OCI-LY3 (cell line): ENCODE data around the gene LENEP.

ENCODE experiments used
- H2AFZ ChIP-seq: fragments of 200-600, 300-600 bp; shearing (Covaris generic); 2 replicates; pipeline ENCODE4 v1.6.0; 2014; ENCODE audit warnings: antibody characterized with exemption, low read depth, low read length
- H3K27ac ChIP-seq: fragments of 200-600, 300-600 bp; sonication (generic); 2 replicates; pipeline ENCODE4 v1.5.1; 2014; ENCODE audit warnings: mild to moderate bottlenecking, low read length, moderate library complexity, mixed read lengths
- H3K27me3 ChIP-seq: fragments of 200-600, 300-600 bp; sonication (generic); 2 replicates; pipeline ENCODE4 v1.6.1; 2014; ENCODE audit warnings: low read depth, low read length, mixed read lengths
- H3K36me3 ChIP-seq: fragments of 200-600, 300-600 bp; sonication (generic); replicated peaks from 2 replicates; pipeline ENCODE3; 2014; ENCODE audit warnings: low read depth, low read length, mixed read lengths
- H3K4me1 ChIP-seq: fragments of 300-600, 200-600 bp; sonication (generic); 2 replicates; pipeline ENCODE4 v1.6.1; 2014; ENCODE audit warnings: low read length, mixed read lengths
- H3K4me2 ChIP-seq: fragments of 200-600, 300-600 bp; sonication (generic); 2 replicates; pipeline ENCODE4 v1.6.1; 2014; ENCODE audit warnings: low read length, mixed read lengths
- H3K4me3 ChIP-seq: fragments of 300-600, 200-600 bp; sonication (generic); 2 replicates; pipeline ENCODE4 v1.5.1; 2014; ENCODE audit warnings: antibody characterized with exemption, mild to moderate bottlenecking, low read length, moderate library complexity
- H3K79me2 ChIP-seq: fragments of 300-600, 200-600 bp; shearing (Covaris generic); 2 replicates; pipeline ENCODE4 v1.6.1; 2014; ENCODE audit warnings: mild to moderate bottlenecking, low read length, mixed read lengths
- H3K9ac ChIP-seq: fragments of 300-600, 200-600 bp; shearing (Covaris generic); 2 replicates; pipeline ENCODE4 v1.6.0; 2014; ENCODE audit warnings: mild to moderate bottlenecking, low read length, moderate library complexity
- H3K9me3 ChIP-seq: fragments of 200-600, 300-600 bp; shearing (Covaris generic); 2 replicates; pipeline ENCODE4 v1.6.1; 2014; ENCODE audit warnings: low read length, mixed read lengths; ENCODE audit not compliant: insufficient read depth
- H4K20me1 ChIP-seq: fragments of 200-600, 300-600 bp; sonication (generic); 2 replicates; pipeline ENCODE4 v1.6.1; 2016; ENCODE audit warnings: low read length, mixed read lengths; ENCODE audit not compliant: insufficient read depth
- CTCF ChIP-seq: fragments of 200-600, 300-600 bp; sonication (generic); IDR thresholded peaks from 2 replicates; pipeline ENCODE4 v1.5.1; 2014; ENCODE audit warnings: antibody characterized with exemption, low read length, low read depth
- EZH2phosphoT487 ChIP-seq: fragments of 200-600 bp; shearing (Covaris generic); IDR thresholded peaks from 2 replicates; pipeline ENCODE4 v1.6.1; 2018; ENCODE audit warnings: antibody characterized with exemption, mixed run types, low read depth

LENEP gene

GRCh38 chr1:154993572-154994268, at the start of gene LENEP:
Gene LENEP, plus strand, starts transcription at chr1:154993586. Its CDS starts 22 bp downstream, at chr1:154993608.
- no peaks in the 10 kb centered on the region for H3K79me2 ChIP-seq
- no peak within 1 kb of the TSS for H3K27ac ChIP-seq
- no peak within 1 kb of the TSS for H2AFZ ChIP-seq
- H4K20me1 ChIP-seq: no peaks in the 10 kb centered on the region
- no peak within 1 kb of the TSS for H3K4me2 ChIP-seq
- TF ChIP-seq EZH2phosphoT487 (no peak), CTCF (no peak)
- peaks cover 22% of the 10 kb centered on the region for H3K4me1 ChIP-seq
- peaks cover 13% of the 10 kb centered on the region for H3K36me3 ChIP-seq
- no peaks in the 10 kb centered on the region for H3K9me3 ChIP-seq
- H3K9ac ChIP-seq: no peak within 1 kb of the TSS
- no peaks in the 10 kb centered on the region for H3K27me3 ChIP-seq
- H3K4me3 ChIP-seq: no peak within 1 kb of the TSS

- no peak for TF ChIP-seq EZH2phosphoT487
- peak; percentile 97 for TF ChIP-seq CTCF
- no peaks in the 10 kb centered on the region for H3K36me3 ChIP-seq
- H3K27me3 ChIP-seq: no peaks in the 10 kb centered on the region
- H3K79me2 ChIP-seq: no peaks in the 10 kb centered on the region
- peak overlapping the region; percentile 85 for H3K4me2 ChIP-seq
- peak overlapping the region; percentile 88 for H3K27ac ChIP-seq
- H4K20me1 ChIP-seq: no peaks in the 10 kb centered on the region
- H3K4me3 ChIP-seq: peak overlapping the region; percentile 36
- peak overlapping the region; percentile 29; the same call in 1 of the 2 replicates for H3K9ac ChIP-seq
- no peak overlapping the region for H2AFZ ChIP-seq
- H3K9me3 ChIP-seq: no peaks in the 10 kb centered on the region
- peaks cover 54% of the 10 kb centered on the region for H3K4me1 ChIP-seq
These were observed 49.6 kb upstream of the LENEP start for GRCh38 chr1:154943649-154944400.

- Histone ChIP-seq H3K79me2 (no peaks in the 10 kb centered on the region), H3K9ac (no peak overlapping the region), H3K9me3 (no peaks in the 10 kb centered on the region), H3K27ac (no peak overlapping the region), H3K4me2 (peak overlapping the region; percentile 85), H3K36me3 (no peaks in the 10 kb centered on the region), H4K20me1 (no peaks in the 10 kb centered on the region), H3K4me3 (no peak overlapping the region), H3K27me3 (no peaks in the 10 kb centered on the region), H3K4me1 (peaks cover 55% of the 10 kb centered on the region), H2AFZ (no peak overlapping the region)
- TF ChIP-seq EZH2phosphoT487 (no peak), CTCF (no peak)
These were observed 48.8 kb upstream of the LENEP start for GRCh38 chr1:154944401-154945159.
